Neural cell (in vitro differentiated cells): ENCODE results near the gene TMIGD1.

Experiments
- TAF1 ChIP-seq: IDR thresholded peaks from 2 replicates; pipeline ENCODE4 v1.6.1; 2012; ENCODE audit warnings: low read depth
- TF ChIP-seq, protein P1 (sequence below): fragments of 450-650 bp; IDR thresholded peaks from 2 replicates; pipeline ENCODE4 v1.5.1; 2014; ENCODE audit warnings: antibody characterized with exemption, mild to moderate bottlenecking, moderate library complexity; ENCODE audit not compliant: poor library complexity, severe bottlenecking
- TF ChIP-seq, protein P2 (sequence below): IDR thresholded peaks from 2 replicates; pipeline ENCODE4 v1.6.1; 2012; ENCODE audit warnings: borderline replicate concordance

DNA sequence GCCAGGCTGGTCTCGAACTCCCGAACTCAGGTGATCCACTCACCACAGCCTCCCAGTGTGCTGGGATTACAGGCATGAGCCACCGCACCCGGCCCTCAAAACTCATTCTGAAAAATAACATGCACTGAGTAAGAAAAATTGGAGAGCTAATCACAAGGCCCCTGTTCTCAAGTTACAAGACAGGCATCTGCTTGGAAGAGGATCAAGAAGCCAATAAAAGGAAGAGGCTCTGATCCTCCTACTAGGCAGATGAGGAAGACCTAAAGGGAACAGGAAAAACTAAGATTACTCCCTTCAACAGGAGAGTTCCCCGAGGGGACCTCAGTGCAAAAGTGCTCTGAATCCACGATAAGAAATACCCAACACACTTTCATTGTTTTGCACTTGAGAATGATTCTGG, 60.5 kb downstream of the TMIGD1 start:
- no peak for TF ChIP-seq TAF1
- TF ChIP-seq, protein P1, sequence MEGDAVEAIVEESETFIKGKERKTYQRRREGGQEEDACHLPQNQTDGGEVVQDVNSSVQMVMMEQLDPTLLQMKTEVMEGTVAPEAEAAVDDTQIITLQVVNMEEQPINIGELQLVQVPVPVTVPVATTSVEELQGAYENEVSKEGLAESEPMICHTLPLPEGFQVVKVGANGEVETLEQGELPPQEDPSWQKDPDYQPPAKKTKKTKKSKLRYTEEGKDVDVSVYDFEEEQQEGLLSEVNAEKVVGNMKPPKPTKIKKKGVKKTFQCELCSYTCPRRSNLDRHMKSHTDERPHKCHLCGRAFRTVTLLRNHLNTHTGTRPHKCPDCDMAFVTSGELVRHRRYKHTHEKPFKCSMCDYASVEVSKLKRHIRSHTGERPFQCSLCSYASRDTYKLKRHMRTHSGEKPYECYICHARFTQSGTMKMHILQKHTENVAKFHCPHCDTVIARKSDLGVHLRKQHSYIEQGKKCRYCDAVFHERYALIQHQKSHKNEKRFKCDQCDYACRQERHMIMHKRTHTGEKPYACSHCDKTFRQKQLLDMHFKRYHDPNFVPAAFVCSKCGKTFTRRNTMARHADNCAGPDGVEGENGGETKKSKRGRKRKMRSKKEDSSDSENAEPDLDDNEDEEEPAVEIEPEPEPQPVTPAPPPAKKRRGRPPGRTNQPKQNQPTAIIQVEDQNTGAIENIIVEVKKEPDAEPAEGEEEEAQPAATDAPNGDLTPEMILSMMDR = no peak
- TF ChIP-seq, protein P2, sequence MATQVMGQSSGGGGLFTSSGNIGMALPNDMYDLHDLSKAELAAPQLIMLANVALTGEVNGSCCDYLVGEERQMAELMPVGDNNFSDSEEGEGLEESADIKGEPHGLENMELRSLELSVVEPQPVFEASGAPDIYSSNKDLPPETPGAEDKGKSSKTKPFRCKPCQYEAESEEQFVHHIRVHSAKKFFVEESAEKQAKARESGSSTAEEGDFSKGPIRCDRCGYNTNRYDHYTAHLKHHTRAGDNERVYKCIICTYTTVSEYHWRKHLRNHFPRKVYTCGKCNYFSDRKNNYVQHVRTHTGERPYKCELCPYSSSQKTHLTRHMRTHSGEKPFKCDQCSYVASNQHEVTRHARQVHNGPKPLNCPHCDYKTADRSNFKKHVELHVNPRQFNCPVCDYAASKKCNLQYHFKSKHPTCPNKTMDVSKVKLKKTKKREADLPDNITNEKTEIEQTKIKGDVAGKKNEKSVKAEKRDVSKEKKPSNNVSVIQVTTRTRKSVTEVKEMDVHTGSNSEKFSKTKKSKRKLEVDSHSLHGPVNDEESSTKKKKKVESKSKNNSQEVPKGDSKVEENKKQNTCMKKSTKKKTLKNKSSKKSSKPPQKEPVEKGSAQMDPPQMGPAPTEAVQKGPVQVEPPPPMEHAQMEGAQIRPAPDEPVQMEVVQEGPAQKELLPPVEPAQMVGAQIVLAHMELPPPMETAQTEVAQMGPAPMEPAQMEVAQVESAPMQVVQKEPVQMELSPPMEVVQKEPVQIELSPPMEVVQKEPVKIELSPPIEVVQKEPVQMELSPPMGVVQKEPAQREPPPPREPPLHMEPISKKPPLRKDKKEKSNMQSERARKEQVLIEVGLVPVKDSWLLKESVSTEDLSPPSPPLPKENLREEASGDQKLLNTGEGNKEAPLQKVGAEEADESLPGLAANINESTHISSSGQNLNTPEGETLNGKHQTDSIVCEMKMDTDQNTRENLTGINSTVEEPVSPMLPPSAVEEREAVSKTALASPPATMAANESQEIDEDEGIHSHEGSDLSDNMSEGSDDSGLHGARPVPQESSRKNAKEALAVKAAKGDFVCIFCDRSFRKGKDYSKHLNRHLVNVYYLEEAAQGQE = no peak
